ENCODE data around the gene TBX2.

Gene TBX2

GRCh38 chr17:61384354-61384691 lies 15.3 kb upstream of the TBX2 start:
- no peak for DNase-seq (ENCODE audit: low read depth)
- no peak for TF ChIP-seq CTCF (conservative IDR thresholded peaks at IDR 0.05; ENCODE audit: control insufficient read depth, insufficient read depth, low read depth, low read length)

GRCh38 chr17:61384692-61385576 lies 14.7 kb upstream of the TBX2 start:
- no peak for TF ChIP-seq CTCF (conservative IDR thresholded peaks at IDR 0.05; ENCODE audit: control insufficient read depth, insufficient read depth, low read depth, low read length)
- DNase-seq (ENCODE audit: low read depth): no peak
- H3K4me3 ChIP-seq (ENCODE audit: control insufficient read depth, low read depth, low read length): no peak overlapping the region

More at GRCh38 chr17:61384354-61384691, 15.3 kb upstream of the TBX2 start:
- H3K4me3 ChIP-seq (ENCODE audit: control insufficient read depth, low read depth, low read length): no peak overlapping the region

GRCh38 chr17:61385577-61386236 lies 13.9 kb upstream of the TBX2 start:
- TF ChIP-seq CTCF (conservative IDR thresholded peaks at IDR 0.05; ENCODE audit: control insufficient read depth, insufficient read depth, low read depth, low read length): peak; percentile 12
- H3K4me3 ChIP-seq (ENCODE audit: control insufficient read depth, low read depth, low read length): no peak overlapping the region
- DNase-seq (ENCODE audit: low read depth): peak; percentile 87

GRCh38 chr17:61386251-61386650 lies 13.4 kb upstream of the TBX2 start:
- DNase-seq (ENCODE audit: low read depth): no peak

GRCh38 chr17:61387011-61387410 lies 12.6 kb upstream of the TBX2 start:
- no peak for DNase-seq (ENCODE audit: low read depth)
- no peak for TF ChIP-seq CTCF (conservative IDR thresholded peaks at IDR 0.05; ENCODE audit: control insufficient read depth, insufficient read depth, low read depth, low read length)
- H3K4me3 ChIP-seq (ENCODE audit: control insufficient read depth, low read depth, low read length): no peak overlapping the region

More at GRCh38 chr17:61386251-61386650, 13.4 kb upstream of the TBX2 start:
- TF ChIP-seq CTCF (conservative IDR thresholded peaks at IDR 0.05; ENCODE audit: control insufficient read depth, insufficient read depth, low read depth, low read length): no peak
- no peak overlapping the region for H3K4me3 ChIP-seq (ENCODE audit: control insufficient read depth, low read depth, low read length)

- H3K4me3 ChIP-seq (ENCODE audit: control insufficient read depth, low read depth, low read length): no peak overlapping the region
- no peak for DNase-seq (ENCODE audit: low read depth)
- no peak for TF ChIP-seq CTCF (conservative IDR thresholded peaks at IDR 0.05; ENCODE audit: control insufficient read depth, insufficient read depth, low read depth, low read length)
Observed at GRCh38 chr17:61387511-61388305, 11.9 kb upstream of the TBX2 start.
